ENCODE data around the gene DLK1. TPM values are rescaled to one million over a fixed set of nuclear protein-coding genes. Genes with fewer than 3 reads are reported as not detected.

The DLK1 gene
- total and polyA plus RNA-seq, 2 donors from 2014 or later: 0.17 TPM; not detected in 1

DNA sequence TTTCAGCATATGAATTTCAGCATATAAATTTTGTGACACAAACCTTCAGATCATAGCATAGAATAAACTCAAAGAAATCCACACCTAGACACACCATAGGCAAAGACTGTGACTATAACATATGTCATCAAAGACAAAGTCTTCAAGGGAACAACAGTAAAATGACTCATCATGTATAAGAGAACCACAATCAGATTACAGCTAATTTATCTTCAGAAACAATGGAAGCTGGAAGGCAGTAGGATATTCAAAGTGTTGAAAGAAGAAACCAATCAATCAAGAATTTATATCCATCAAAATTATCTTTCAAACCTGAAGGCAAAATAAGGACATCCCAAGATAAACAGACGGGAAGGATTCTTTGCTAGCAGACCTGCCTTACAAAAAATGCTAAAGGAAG lies 29.0 kb downstream of the DLK1 start:
- intact Hi-C loops (cut with DNase I): no loop called here
- H3K9me3 ChIP-seq (ENCODE audit: control insufficient read depth in 2 of 3, insufficient read depth in 1 of 3, low read length in 3 of 3): no peaks in the 10 kb centered on the region
- FAIRE-seq (no peak), DNase-seq (no peak)
- no peaks in the 10 kb centered on the region for H3K4me1 ChIP-seq (ENCODE audit: control insufficient read depth in 2 of 3, insufficient read depth in 2 of 3, low read depth in 1 of 3, low read length in 3 of 3)
- H3K36me3 ChIP-seq (ENCODE audit: control insufficient read depth in 2 of 3, insufficient read depth in 3 of 3, low read length in 3 of 3): no peaks in the 10 kb centered on the region
- no peak overlapping the region for H3K27ac ChIP-seq (ENCODE audit: low read depth in 2 of 2, low read length in 2 of 2)
- TF ChIP-seq, protein P1, sequence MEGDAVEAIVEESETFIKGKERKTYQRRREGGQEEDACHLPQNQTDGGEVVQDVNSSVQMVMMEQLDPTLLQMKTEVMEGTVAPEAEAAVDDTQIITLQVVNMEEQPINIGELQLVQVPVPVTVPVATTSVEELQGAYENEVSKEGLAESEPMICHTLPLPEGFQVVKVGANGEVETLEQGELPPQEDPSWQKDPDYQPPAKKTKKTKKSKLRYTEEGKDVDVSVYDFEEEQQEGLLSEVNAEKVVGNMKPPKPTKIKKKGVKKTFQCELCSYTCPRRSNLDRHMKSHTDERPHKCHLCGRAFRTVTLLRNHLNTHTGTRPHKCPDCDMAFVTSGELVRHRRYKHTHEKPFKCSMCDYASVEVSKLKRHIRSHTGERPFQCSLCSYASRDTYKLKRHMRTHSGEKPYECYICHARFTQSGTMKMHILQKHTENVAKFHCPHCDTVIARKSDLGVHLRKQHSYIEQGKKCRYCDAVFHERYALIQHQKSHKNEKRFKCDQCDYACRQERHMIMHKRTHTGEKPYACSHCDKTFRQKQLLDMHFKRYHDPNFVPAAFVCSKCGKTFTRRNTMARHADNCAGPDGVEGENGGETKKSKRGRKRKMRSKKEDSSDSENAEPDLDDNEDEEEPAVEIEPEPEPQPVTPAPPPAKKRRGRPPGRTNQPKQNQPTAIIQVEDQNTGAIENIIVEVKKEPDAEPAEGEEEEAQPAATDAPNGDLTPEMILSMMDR (IDR thresholded peaks at IDR 0.05; ENCODE audit: borderline replicate concordance, extremely low read depth, insufficient read depth): no peak
- H3K4me3 ChIP-seq (ENCODE audit: low read length in 3 of 3): no peak overlapping the region
- no peaks in the 10 kb centered on the region for H3K27me3 ChIP-seq (ENCODE audit: control insufficient read depth, insufficient read depth, low read length)
- H3K9ac ChIP-seq (ENCODE audit: low read length in 3 of 3): no peak overlapping the region

DNA sequence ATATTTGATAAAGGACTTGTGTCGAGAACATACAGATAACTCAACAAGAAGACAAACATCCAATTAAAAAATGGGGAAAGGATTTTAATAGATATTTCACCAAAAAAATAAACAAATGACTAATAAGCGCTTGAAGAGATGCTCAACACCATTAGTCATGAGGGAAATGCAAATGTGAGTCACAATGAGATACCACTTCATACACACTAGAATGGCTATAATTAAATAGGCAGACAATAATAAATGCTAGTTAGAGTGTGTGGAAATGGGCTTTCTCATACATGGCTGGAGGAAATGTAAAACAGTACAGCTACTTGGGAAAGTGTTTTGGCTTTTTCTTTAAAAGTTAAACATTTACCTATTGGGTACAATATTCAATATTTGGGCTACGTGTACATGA lies 34.8 kb downstream of the DLK1 start:
- intact Hi-C loops (cut with DNase I): no loop called here
- no peaks in the 10 kb centered on the region for H3K36me3 ChIP-seq (ENCODE audit: control insufficient read depth in 2 of 3, insufficient read depth in 3 of 3, low read length in 3 of 3)
- FAIRE-seq (no peak), DNase-seq (no peak)
- H3K9ac ChIP-seq (ENCODE audit: low read length in 3 of 3): no peak overlapping the region
- TF ChIP-seq, protein P1 (IDR thresholded peaks at IDR 0.05; ENCODE audit: borderline replicate concordance, extremely low read depth, insufficient read depth): no peak
- H3K9me3 ChIP-seq (ENCODE audit: control insufficient read depth in 2 of 3, insufficient read depth in 1 of 3, low read length in 3 of 3): no peaks in the 10 kb centered on the region
- no peak overlapping the region for H3K27ac ChIP-seq (ENCODE audit: low read depth in 2 of 2, low read length in 2 of 2)
- no peak overlapping the region for H3K4me3 ChIP-seq (ENCODE audit: low read length in 3 of 3)
- H3K27me3 ChIP-seq (ENCODE audit: control insufficient read depth, insufficient read depth, low read length): no peaks in the 10 kb centered on the region
- H3K4me1 ChIP-seq (ENCODE audit: control insufficient read depth in 2 of 3, insufficient read depth in 2 of 3, low read depth in 1 of 3, low read length in 3 of 3): no peaks in the 10 kb centered on the region

GRCh38 chr14:100762089-100762515 lies 35.4 kb downstream of the DLK1 start:
- H3K4me3 ChIP-seq (ENCODE audit: low read length in 3 of 3): no peak overlapping the region
- FAIRE-seq: no peak
- H3K27me3 ChIP-seq (ENCODE audit: control insufficient read depth, insufficient read depth, low read length): no peaks in the 10 kb centered on the region
- intact Hi-C loops (cut with DNase I): no loop called here
- DNase-seq: peak in 2 of 5 donors; percentile 37 to 63
- no peaks in the 10 kb centered on the region for H3K4me1 ChIP-seq (ENCODE audit: control insufficient read depth in 2 of 3, insufficient read depth in 2 of 3, low read depth in 1 of 3, low read length in 3 of 3)
- no peak overlapping the region for H3K9ac ChIP-seq (ENCODE audit: low read length in 3 of 3)
- H3K27ac ChIP-seq (ENCODE audit: low read depth in 2 of 2, low read length in 2 of 2): no peak overlapping the region
- TF ChIP-seq, protein P1 (IDR thresholded peaks at IDR 0.05; ENCODE audit: borderline replicate concordance, extremely low read depth, insufficient read depth): no peak
- no peaks in the 10 kb centered on the region for H3K9me3 ChIP-seq (ENCODE audit: control insufficient read depth in 2 of 3, insufficient read depth in 1 of 3, low read length in 3 of 3)
- H3K36me3 ChIP-seq (ENCODE audit: control insufficient read depth in 2 of 3, insufficient read depth in 3 of 3, low read length in 3 of 3): no peaks in the 10 kb centered on the region

GRCh38 chr14:100762901-100763300 lies 36.2 kb downstream of the DLK1 start:
- FAIRE-seq: no peak
- intact Hi-C loops (cut with DNase I): no loop called here
- no peaks in the 10 kb centered on the region for H3K4me1 ChIP-seq (ENCODE audit: control insufficient read depth in 2 of 3, insufficient read depth in 2 of 3, low read depth in 1 of 3, low read length in 3 of 3)
- H3K36me3 ChIP-seq (ENCODE audit: control insufficient read depth in 2 of 3, insufficient read depth in 3 of 3, low read length in 3 of 3): no peaks in the 10 kb centered on the region
- no peak overlapping the region for H3K27ac ChIP-seq (ENCODE audit: low read depth in 2 of 2, low read length in 2 of 2)
- H3K9ac ChIP-seq (ENCODE audit: low read length in 3 of 3): no peak overlapping the region
- peak in 1 of 5 donors; percentile 18 for DNase-seq
- H3K27me3 ChIP-seq (ENCODE audit: control insufficient read depth, insufficient read depth, low read length): no peaks in the 10 kb centered on the region
- no peak overlapping the region for H3K4me3 ChIP-seq (ENCODE audit: low read length in 3 of 3)
- H3K9me3 ChIP-seq (ENCODE audit: control insufficient read depth in 2 of 3, insufficient read depth in 1 of 3, low read length in 3 of 3): no peaks in the 10 kb centered on the region
- TF ChIP-seq, protein P1 (IDR thresholded peaks at IDR 0.05; ENCODE audit: borderline replicate concordance, extremely low read depth, insufficient read depth): no peak

All from kidney (tissue), 14 donors.